ENCODE results near the gene TTC7B. TPM values are rescaled to one million over a fixed set of nuclear protein-coding genes. Genes with fewer than 3 reads are reported as not detected.

The TTC7B gene
- total RNA-seq, 2 experiments from 2014 or later, result 5.6 to 7.8 TPM

GRCh38 chr14:90811641-90812040 lies 4.6 kb downstream of the TTC7B start:
- Mint-ChIP-seq H3K27me3 (peaks cover 8% of the 10 kb centered on the region), H3K4me1 (ENCODE audit: low read depth) (peaks cover 3% of the 10 kb centered on the region), H3K36me3 (ENCODE audit: low read depth) (no peaks in the 10 kb centered on the region), H3K9me3 (no peaks in the 10 kb centered on the region), H3K27ac (no peak overlapping the region), H3K4me3 (no peak overlapping the region)
- no peak for DNase-seq
- POLR2A ChIA-PET, result no interaction called here
- ATAC-seq, result no peak
- intact Hi-C loops (cut with micrococcal nuclease), result no loop called here
- no peak for TF ChIP-seq CTCF (IDR thresholded peaks at IDR 0.05)
- CTCF ChIA-PET, result interaction anchor here (0.8 kb wide), 1 partner anchor 25 kb away, joined by 3 read pairs; no protein-coding TSS in a partner anchor

GRCh38 chr14:90810806-90811205 lies 5.4 kb downstream of the TTC7B start:
- no peak for DNase-seq
- no peak overlapping the region for H3K27ac Mint-ChIP-seq
- no peak for ATAC-seq
- H3K4me3 Mint-ChIP-seq, result no peak overlapping the region
- TF ChIP-seq CTCF (IDR thresholded peaks at IDR 0.05), result no peak
- H3K9me3 Mint-ChIP-seq, result no peaks in the 10 kb centered on the region
- peaks cover 8% of the 10 kb centered on the region for H3K27me3 Mint-ChIP-seq
- H3K36me3 Mint-ChIP-seq (ENCODE audit: low read depth), result no peaks in the 10 kb centered on the region
- ChIA-PET POLR2A (no interaction called here), CTCF (interaction anchor here (0.8 kb wide), 1 partner anchor 52 kb away, joined by 4 read pairs; no protein-coding TSS in a partner anchor)
- peaks cover 3% of the 10 kb centered on the region for H3K4me1 Mint-ChIP-seq (ENCODE audit: low read depth)
- intact Hi-C loops (cut with micrococcal nuclease), result no loop called here

- Mint-ChIP-seq H3K27ac (no peak overlapping the region), H3K4me1 (ENCODE audit: low read depth) (no peaks in the 10 kb centered on the region), H3K27me3 (peaks cover under 1% of the 10 kb centered on the region), H3K36me3 (ENCODE audit: low read depth) (no peaks in the 10 kb centered on the region), H3K4me3 (no peak overlapping the region), H3K9me3 (no peaks in the 10 kb centered on the region)
- POLR2A ChIA-PET, result no interaction called here
- ATAC-seq, result no peak
- intact Hi-C loops (cut with micrococcal nuclease), result no loop called here
- no peak for DNase-seq
- TF ChIP-seq CTCF (IDR thresholded peaks at IDR 0.05), result no peak
- CTCF ChIA-PET, result interaction anchor here (0.8 kb wide), 1 partner anchor 51 kb away, joined by 4 read pairs; no protein-coding TSS in a partner anchor
Observed at GRCh38 chr14:90809530-90810312, 6.5 kb downstream of the TTC7B start.

GRCh38 chr14:90808759-90809529 lies 7.3 kb downstream of the TTC7B start:
- intact Hi-C loops (cut with micrococcal nuclease), result no loop called here
- Mint-ChIP-seq H3K4me3 (no peak overlapping the region), H3K36me3 (ENCODE audit: low read depth) (no peaks in the 10 kb centered on the region), H3K27ac (no peak overlapping the region), H3K9me3 (no peaks in the 10 kb centered on the region), H3K4me1 (ENCODE audit: low read depth) (no peaks in the 10 kb centered on the region), H3K27me3 (no peaks in the 10 kb centered on the region)
- ChIA-PET CTCF (no interaction called here), POLR2A (no interaction called here)
- no peak for ATAC-seq
- no peak for DNase-seq
- TF ChIP-seq CTCF (IDR thresholded peaks at IDR 0.05), result no peak

GRCh38 chr14:90807060-90807459 lies 9.2 kb downstream of the TTC7B start:
- H3K4me3 Mint-ChIP-seq, result no peak overlapping the region
- no peak for DNase-seq
- no peak overlapping the region for H3K27ac Mint-ChIP-seq
- no peak for TF ChIP-seq CTCF (IDR thresholded peaks at IDR 0.05)
- no peaks in the 10 kb centered on the region for H3K4me1 Mint-ChIP-seq (ENCODE audit: low read depth)
- no peak for ATAC-seq
- H3K36me3 Mint-ChIP-seq (ENCODE audit: low read depth), result no peaks in the 10 kb centered on the region
- POLR2A ChIA-PET, result no interaction called here
- H3K9me3 Mint-ChIP-seq, result no peaks in the 10 kb centered on the region
- intact Hi-C loops (cut with micrococcal nuclease), result no loop called here
- H3K27me3 Mint-ChIP-seq, result no peaks in the 10 kb centered on the region
- CTCF ChIA-PET, result no interaction called here

Data from activated CD8-positive, alpha-beta T cell treated with anti-CD3 and anti-CD28 coated beads for 36 hours (primary cell).